Body of pancreas (tissue), 4 donors: ENCODE results near the gene CEP43. TPM values are rescaled to one million over a fixed set of nuclear protein-coding genes. Genes with fewer than 3 reads are reported as not detected.
A peak's percentile ranks its signal among the peaks of the same experiment; 100 is the strongest.

Source experiments
- ATAC-seq: fragments of 150-250 bp; one replicate; pipeline ENCODE4 v1.9.1; 2016
- DNase-seq, 4 donors: peaks; one replicate each; pipeline ENCODE4 v3.0.0-alpha.2; 2019
- H3K27ac ChIP-seq, 4 donors: fragments of 200-600 bp; sonication (generic); 1 replicate in 3 of 4; 2 replicates in 1 of 4; pipeline versions ENCODE4 v1.5.1 to v1.6.1; 2016 to 2019; ENCODE audit warnings: mild to moderate bottlenecking in 1 of 4, mixed read lengths in 1 of 4, moderate library complexity in 1 of 4
- H3K27me3 ChIP-seq, 2 donors: fragments of 200-600 bp; sonication (generic); one replicate each; pipeline ENCODE4 v1.6.0; 2016; ENCODE audit warnings: mild to moderate bottlenecking in 1 of 2
- H3K36me3 ChIP-seq, 2 donors: fragments of 200-600 bp; sonication (generic); replicated peaks in 1 of 2; 2 replicates each; pipeline ENCODE4 v1.5.1; 2016; ENCODE audit warnings: low read depth in 2 of 2; ENCODE audit not compliant: insufficient read depth in 1 of 2
- H3K4me1 ChIP-seq: fragments of 200-600 bp; sonication (generic); one replicate; pipeline ENCODE4 v1.6.0; 2016
- H3K4me3 ChIP-seq, 2 donors: fragments of 200-600 bp; sonication (generic); 1 replicate in 1 of 2; 2 replicates in 1 of 2; pipeline ENCODE4 v1.5.1; 2016 to 2019
- H3K9me3 ChIP-seq, 3 donors: fragments of 200-600 bp; sonication (generic); 1 replicate in 2 of 3; 2 replicates in 1 of 3; pipeline ENCODE4 v1.5.1; 2016
- CTCF ChIP-seq, 7 experiments: fragments of 450-650 bp in 4 of 7; fragments of 200-600 bp in 3 of 7; sonication (generic) in 3 of 7; IDR thresholded peaks; one replicate each; pipeline ENCODE4 v1.5.1; 2016 to 2019; ENCODE audit warnings: antibody characterized with exemption in 7 of 7
- POLR2A ChIP-seq, 3 donors: fragments of 450-650 bp; IDR thresholded peaks; one replicate each; pipeline ENCODE4 v1.6.1; 2016; ENCODE audit warnings: antibody characterized with exemption in 3 of 3, mild to moderate bottlenecking in 2 of 3
- WGBS, 2 donors: methylation state at CpG; one replicate each; pipeline ENCODE4 v1.1.5; 2017; 5-methylcytosine and 5-hydroxymethylcytosine counted together
- intact Hi-C: fragments of 100-400 bp; cut with DNase I; formaldehyde crosslinking; loops from one replicate; pipeline ENCODE4 v1.15.1; 2023
- total RNA-seq, 2 donors: library from RNA; depleted of rRNA; stranded (reverse); fragments of >200 nt; gene quantifications; one replicate each; pipeline ENCODE4 v1.1.0, GENCODE V29; 2016

CEP43 gene
- total RNA-seq, 2 donors from 2014 or later = 11.4 to 45.8 TPM

DNA sequence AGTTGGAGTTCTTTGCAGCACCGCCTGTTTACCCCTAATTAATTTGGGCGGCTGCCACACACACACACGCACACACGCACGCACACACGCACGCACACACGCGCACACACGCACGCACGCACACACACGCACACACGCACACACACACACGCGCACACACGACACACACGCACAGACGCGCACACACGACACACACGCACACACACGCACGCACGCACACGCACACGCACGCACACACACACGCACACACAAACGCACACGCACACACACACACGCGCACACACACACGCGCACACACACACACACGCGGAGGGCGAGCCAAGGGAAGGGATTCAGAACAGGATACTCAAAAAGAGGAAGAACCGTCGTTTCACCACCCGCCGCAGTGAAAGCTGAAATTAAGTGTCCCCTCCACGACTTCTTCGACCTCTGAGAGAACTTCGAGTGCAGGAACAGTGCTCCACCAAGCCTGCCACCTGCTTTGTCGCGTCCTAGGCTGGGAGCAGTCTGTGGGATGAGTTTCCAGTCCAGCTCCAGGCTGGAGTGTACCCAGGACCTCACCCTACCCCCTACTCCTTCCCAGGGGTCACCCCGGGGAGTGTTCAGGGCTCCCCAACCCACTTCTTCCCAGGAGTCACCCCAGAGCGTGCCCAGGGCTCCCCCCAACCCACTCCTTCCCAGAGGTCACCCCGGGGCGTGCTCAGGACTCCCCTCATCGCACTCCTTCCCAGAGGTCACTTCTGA lies 43.9 kb upstream of the CEP43 start:
- DNase-seq (peak; percentile 28 to 54 (median 32)), ATAC-seq (no peak)
- Histone ChIP-seq H3K27ac (peak overlapping the region in 3 of 4 donors; percentile 79 to 89 (median 84)), H3K27me3 (no peaks in the 10 kb centered on the region), H3K36me3 (no peaks in the 10 kb centered on the region), H3K9me3 (no peaks in the 10 kb centered on the region), H3K4me1 (peaks cover 26% of the 10 kb centered on the region), H3K4me3 (peak overlapping the region; percentile 64 to 67)
- 36 to 51% methylated on average over 26 to 52 of the region's 52 CpGs for WGBS, 2 donors
- TF ChIP-seq CTCF (IDR thresholded peaks at IDR 0.05) (no peak), POLR2A (IDR thresholded peaks at IDR 0.05) (no peak)
- intact Hi-C loops = no loop called here

DNA sequence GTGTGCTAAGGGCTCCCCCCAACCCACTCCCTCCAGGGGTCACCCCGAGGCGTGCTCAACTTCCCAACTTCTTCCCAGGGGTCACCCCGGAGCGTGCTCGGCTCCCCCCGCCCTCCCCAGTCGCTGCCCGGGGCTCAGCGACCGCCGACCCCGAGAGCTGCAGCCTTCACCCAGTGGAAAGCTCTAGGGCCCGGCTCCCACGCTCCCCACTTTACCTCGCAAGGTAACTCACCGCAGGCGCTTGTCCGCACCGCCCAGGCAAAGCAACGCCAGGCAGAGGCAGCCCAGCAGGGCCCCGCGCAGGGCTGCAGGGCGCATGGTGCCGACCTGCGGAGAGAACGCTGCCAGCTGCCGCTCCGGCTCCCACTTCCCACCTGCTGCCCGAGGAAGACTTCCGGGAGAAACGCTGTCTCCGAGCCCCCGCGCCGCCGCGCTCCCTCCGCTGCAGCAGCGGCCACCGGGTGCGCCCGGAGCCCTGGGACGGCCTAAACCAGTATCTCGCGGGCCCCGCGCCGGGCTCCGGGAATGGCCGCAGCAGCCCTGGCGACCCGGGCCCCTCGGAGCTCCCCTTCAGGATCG lies 43.2 kb upstream of the CEP43 start:
- Histone ChIP-seq H3K9me3 (no peaks in the 10 kb centered on the region), H3K27ac (peak overlapping the region; percentile 45 to 89 (median 82)), H3K36me3 (no peaks in the 10 kb centered on the region), H3K4me1 (peaks cover 26% of the 10 kb centered on the region), H3K27me3 (no peaks in the 10 kb centered on the region), H3K4me3 (peak overlapping the region; percentile 64 to 67)
- 0% methylated on average over 8 to 52 of the region's 54 CpGs for WGBS, 2 donors
- DNase-seq (peak; percentile 57 to 67 (median 60)), ATAC-seq (peak; percentile 57)
- intact Hi-C loops = no loop called here
- no peak for TF ChIP-seq POLR2A (IDR thresholded peaks at IDR 0.05)
- peak in 1 of 7 experiments; percentile 1 for TF ChIP-seq CTCF (IDR thresholded peaks at IDR 0.05)

GRCh38 chr6:166956444-166957086 lies 42.6 kb upstream of the CEP43 start, which contains the start of gene RNASET2:
RNASET2 (minus strand) TSS chr6:166956550; CDS start chr6:166956182, 368 bp downstream.
- H3K36me3 ChIP-seq = no peaks in the 10 kb centered on the region
- peaks cover 26% of the 10 kb centered on the region for H3K4me1 ChIP-seq
- peak within 1 kb of the TSS; percentile 62 to 89 (median 82) for H3K27ac ChIP-seq
- peak within 1 kb of the TSS; percentile 64 to 67 for H3K4me3 ChIP-seq
- 0% methylated on average over 3 to 57 of the region's 71 CpGs for WGBS, 2 donors
- ATAC-seq = peak; percentile 97
- peak; percentile 96 to 99 (median 98) for DNase-seq
- intact Hi-C loops = no loop called here
- no peaks in the 10 kb centered on the region for H3K27me3 ChIP-seq
- peak; percentile 77 to 82 (median 80) for TF ChIP-seq POLR2A (IDR thresholded peaks at IDR 0.05)
- peak in 1 of 7 experiments; percentile 9 for TF ChIP-seq CTCF (IDR thresholded peaks at IDR 0.05)
- H3K9me3 ChIP-seq = no peaks in the 10 kb centered on the region

GRCh38 chr6:166957087-166957804 lies 42.0 kb upstream of the CEP43 start:
- Histone ChIP-seq H3K36me3 (no peaks in the 10 kb centered on the region), H3K9me3 (no peaks in the 10 kb centered on the region), H3K4me1 (peaks cover 26% of the 10 kb centered on the region), H3K27ac (peak overlapping the region; percentile 62 to 89 (median 82)), H3K27me3 (no peaks in the 10 kb centered on the region), H3K4me3 (peak overlapping the region; percentile 64 to 67)
- intact Hi-C loops = no loop called here
- DNase-seq (peak; percentile 37 to 57 (median 54)), ATAC-seq (peak; percentile 15)
- 14 to 43% methylated on average over 10 to 26 of the region's 26 CpGs for WGBS, 2 donors
- TF ChIP-seq CTCF (IDR thresholded peaks at IDR 0.05) (no peak), POLR2A (IDR thresholded peaks at IDR 0.05) (no peak)
